Measurements from ENCODE around the gene OSTM1.
A peak's percentile ranks its signal among the peaks of the same experiment; 100 is the strongest.

The OSTM1 gene, protein sequence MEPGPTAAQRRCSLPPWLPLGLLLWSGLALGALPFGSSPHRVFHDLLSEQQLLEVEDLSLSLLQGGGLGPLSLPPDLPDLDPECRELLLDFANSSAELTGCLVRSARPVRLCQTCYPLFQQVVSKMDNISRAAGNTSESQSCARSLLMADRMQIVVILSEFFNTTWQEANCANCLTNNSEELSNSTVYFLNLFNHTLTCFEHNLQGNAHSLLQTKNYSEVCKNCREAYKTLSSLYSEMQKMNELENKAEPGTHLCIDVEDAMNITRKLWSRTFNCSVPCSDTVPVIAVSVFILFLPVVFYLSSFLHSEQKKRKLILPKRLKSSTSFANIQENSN

DNA sequence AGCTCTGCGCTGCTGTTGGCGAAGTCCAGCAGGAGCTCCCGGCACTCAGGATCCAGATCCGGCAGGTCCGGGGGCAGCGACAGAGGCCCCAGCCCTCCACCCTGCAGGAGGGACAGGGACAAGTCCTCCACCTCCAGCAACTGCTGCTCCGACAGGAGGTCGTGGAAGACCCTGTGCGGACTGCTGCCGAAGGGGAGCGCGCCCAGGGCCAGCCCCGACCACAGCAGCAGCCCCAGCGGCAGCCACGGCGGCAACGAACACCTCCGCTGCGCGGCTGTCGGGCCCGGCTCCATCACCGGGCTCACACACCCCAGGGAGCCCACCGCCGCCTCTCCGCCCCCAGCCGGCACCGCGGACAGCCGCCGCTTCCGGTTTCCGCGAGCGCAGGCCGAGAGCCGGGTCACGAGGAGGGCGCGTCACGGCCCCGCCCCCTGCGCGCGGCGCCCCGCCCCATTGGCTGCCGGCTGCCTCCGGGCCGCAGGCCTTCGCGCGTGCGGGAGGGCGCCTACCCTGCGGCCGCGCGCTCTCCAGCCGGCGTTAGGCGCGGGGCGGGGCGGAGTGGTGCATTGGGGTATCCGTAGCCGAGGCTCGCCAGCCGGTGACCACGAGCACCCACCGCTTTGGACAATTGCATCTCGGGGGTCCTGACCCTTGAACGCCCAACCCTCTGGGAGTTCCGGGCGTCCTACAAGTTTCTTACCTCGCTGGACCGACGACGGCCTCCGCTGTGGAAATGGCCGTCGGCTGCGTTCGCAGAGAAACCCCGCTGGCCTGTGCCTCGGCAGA, at the start of gene OSTM1:
OSTM1 (minus strand) TSS at position 383 of the 786 bp plus-strand sequence; CDS start at position 293, 90 bp downstream.
- peak; percentile 93 for DNase-seq

DNA sequence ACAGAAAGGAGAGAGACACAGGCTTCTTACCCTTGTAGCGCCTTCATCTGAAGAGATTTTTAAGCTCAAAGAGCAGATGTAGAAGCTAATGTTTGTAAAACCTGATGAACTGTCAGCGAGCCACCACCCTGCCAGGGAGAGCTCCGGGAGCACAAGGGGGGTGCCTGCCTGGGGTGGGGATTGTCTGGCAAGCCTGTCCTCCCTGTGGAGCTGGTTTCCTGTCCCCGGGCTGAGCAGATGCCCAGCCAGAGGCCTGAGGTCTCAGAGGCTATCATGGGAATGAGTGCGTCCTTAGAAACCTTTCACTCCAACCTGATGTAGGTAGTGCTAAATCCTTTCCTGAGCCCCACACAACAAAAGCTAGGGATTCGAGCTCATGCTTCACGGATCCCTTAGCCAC, 49.4 kb upstream of the OSTM1 start:
- DNase-seq = no peak

DNA sequence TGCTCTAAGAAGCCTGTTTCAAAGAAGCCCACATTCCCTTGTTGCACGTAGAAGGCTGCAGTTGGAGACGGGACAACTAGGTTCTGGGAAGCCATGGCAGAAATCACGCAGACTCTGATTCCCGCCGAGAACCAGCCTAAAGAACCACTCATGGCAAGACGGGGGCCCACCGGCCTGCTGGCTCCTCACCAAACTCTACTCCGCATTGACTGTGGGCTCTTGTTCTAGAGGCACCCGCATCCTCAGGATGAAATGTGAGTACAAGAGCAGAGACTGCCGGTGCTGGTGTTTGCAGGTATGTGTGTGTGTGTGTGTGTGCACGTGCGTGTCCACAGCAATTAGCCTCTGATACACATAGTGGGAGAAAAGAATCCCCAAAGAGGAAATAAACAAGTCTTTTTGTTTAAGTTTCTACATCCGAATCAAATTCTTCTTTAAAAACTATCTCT, 49.0 kb upstream of the OSTM1 start:
- no peak for DNase-seq

DNA sequence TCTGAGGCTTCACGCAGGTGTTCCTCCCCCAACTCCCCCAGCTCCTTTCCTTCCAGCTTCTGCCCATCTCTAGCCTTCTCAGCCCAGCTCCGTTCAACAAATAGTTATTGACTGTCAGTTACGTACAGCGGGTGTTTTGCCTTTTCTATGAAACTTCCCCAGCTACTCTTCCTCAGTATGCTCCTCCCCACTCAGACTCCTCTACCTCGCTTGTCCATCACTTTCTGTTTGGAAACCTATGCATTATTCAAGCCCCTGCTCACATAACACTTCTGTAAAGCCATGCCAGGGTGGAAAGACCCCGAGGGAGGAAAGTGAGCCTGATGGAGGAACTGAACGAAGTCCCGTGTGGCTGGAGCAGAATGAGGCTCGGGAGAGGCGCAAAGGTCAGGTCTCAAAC, 47.1 kb upstream of the OSTM1 start:
- DNase-seq = no peak

DNA sequence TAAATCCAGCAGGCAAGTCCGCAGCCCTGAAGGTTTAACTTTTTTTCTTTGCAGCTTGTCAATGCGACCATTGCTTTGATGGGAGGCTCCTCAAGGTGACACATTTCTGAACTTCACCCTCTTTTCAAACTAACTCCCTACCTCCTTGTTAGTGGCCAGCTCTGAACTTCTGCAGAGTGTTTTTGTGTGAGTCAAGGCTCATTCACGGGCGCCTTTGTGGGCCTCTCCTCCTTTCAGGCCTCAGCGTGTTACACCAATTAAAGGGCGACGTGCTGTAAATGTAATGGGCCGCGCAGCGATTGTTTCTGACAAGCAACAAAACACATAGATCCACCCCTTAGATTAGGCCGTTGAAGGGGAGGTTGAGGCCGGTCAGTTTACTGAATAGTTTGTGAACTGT, 45.8 kb upstream of the OSTM1 start:
- DNase-seq = no peak

DNA sequence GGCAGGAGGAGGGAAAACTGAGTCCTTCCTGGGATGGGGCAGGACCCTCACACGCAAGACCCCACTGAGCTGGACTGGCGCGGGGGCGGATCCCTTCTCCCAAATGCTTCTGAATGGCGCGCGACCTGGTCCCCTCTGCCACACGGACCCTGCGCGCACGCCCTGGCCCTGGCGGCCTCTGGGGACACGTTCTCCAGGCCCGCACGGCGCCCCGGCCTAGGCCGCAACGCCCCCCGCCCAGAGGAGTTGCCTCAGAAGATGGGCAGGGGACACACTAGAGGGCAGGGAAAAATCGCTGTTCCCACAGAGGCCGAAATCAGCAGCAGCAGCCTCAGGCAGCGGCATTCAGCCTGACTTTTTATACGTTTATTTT, 45.2 kb upstream of the OSTM1 start:
- no peak for DNase-seq

DNA sequence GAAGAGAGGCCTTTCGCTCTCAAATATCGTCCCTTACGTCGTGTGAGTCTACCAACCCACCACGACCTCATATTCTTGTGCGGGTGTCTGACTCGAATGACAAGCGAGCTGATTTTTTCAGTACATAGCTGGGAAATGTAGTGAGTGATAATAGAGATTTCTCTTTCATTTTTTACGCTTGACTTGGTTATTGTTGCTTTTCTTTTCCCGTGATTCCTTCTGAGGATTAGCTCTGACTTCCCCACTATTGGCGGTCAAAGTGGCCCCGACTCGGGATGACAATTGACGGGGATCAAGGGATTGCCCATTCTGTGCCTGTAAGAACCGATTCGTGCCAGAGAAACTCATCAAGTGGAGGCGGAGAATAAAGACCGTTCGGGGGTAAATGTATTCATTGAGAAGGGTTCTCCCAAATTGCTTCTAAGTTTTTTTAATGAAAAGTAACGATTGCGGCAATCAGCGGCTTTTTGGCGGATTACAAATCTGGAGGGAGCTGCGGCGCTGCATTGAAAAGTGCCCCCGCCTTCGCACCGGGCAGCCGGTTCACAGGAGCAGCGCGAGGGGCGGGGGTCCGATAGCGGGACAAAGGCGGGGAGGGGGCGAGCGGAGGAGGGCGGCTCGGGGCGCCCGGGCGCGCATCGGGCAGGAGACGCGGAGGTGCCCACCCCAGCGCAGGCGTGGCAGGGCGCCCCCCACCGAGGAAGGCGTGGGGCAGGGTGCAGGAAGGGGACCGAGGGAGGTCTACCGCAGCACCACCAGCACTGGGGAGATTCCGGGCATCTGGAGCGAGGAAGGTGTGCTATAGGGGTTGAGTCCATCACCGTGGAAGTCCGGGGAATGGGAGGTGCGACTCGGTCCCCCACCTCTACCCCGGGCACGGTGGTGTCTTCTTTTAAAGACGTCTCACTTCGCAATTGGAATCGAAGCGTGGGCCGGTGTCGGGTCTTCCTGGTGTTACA, 44.5 kb upstream of the OSTM1 start:
- DNase-seq = no peak

DNA sequence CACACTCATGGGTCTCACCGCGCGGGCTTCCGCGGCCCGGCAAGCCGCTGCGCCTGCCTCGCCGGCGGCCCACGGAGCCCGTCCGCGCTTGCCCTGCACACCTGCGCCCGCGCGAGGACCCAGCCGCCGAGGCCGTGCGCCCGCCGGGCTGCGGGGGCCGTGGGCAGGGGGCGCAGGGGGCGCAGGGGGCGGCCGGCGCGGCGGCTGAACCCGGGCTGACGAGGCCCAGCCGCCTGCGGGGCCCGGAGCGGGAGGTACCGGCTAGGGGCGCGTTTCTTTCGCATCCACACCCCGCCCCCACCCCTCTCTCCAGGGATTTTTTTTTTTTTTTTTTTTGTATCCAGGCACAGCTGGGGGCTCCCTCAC, 43.8 kb upstream of the OSTM1 start:
- no peak for DNase-seq

DNA sequence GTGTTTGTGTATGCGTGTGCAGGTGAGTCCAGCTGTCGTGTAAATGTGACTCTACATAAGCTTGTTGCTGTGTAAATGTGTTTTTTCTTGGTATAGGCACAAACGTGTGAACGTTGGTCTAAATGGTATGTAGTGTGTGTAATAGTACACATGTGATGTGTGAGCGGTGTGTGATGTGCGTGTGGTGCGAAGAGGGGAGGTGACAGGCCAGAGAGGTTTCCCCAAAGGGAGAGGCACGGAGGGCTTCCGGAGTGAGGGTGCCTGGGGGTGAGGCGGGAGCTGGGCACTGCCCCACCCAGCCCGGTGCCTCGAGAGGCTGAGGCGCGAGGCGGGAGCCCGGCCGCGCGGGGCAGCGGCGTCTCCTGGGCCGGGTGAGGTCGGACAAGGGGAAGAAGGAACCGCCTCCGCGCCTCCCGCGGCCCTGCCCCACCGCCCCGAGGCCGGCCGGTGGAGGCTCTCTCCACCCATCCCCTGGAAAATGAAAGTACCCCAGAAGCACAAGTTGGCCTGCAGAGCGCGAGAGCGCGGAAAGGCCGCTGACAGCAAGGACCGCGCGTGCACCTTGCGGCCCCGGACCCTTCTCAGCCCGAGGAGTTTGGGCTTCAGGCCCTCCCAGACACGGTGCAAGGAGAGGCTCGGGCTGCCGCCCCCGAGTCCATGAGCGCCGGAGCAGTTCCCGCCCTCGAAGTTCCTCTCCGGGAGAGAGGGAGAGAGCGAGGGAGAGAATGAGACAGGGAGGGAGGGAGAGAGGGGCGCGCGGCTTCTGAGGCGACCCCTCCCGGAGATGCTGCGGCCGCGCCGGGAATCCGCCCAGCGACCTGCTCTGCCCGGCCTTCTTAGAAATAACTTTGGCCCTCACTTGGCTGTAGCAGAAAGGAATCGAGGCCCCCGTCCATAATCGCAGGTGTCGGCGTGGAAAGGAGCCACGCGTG, 43.2 kb upstream of the OSTM1 start:
- peak in 1 of 2 donors; percentile 40 for DNase-seq

DNA sequence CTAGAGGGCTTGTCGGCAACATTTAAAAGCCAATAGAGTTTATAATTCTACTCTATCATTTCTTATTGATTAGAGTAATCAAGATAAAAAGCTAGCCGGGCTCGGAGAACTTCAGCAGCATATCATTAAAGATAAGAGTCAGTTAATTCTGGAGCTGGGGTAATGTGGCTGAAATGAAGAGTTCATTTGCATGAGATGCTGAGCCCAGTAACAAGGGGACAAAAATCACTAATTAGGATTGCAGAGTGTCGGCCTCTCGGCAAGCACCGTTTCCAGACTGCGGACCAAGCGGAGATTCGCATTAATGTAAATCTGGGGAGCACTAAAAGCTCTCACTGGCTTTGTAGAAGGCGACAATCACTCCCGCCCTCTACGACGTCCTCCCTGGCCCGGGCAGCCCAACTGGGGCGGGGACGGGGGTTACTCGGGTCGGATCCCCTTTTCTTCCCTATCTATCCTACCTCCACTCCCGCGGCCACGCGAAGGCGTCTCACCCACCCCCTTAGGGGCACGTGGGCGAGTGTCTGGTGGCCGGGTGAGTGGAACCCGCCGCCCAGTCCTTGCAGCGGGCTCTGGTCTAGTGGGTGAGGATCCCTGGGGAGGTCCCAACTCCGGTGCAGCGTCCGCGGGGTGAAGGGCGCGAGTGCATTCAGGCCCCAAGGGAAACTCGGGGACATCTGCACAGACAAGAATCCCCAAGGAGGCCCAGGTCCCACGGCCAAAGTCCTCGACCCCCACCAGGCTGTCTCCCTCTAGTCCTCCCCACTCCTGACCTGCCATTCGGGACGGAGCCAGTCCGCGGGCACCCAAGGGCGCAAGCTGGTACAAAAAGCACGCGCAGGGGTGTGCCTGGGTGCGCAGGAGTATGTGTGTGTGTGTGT, 42.2 kb upstream of the OSTM1 start:
- no peak for DNase-seq

DNA sequence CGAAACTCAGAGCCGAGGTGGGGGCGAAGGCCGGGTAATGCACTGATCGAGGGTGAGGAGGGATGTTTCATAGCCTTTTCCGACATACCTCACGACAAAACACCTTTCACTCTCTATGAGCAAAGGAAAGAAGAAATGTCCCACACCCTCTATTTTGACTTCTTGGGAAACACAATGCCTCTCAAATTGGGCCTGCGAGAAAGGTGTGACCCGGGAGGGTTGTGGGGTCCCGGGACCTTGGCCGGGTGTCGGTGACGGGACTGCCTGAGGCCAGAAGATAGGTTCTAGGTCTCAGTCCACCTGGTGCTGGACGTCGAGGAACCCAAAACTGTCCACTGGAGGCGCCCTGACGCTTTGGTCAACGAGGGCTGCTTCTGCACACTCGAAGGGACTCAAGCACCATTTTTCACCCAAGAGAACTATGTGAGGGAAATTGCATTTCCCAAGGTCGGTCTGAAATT, 41.1 kb upstream of the OSTM1 start:
- no peak for DNase-seq

DNA sequence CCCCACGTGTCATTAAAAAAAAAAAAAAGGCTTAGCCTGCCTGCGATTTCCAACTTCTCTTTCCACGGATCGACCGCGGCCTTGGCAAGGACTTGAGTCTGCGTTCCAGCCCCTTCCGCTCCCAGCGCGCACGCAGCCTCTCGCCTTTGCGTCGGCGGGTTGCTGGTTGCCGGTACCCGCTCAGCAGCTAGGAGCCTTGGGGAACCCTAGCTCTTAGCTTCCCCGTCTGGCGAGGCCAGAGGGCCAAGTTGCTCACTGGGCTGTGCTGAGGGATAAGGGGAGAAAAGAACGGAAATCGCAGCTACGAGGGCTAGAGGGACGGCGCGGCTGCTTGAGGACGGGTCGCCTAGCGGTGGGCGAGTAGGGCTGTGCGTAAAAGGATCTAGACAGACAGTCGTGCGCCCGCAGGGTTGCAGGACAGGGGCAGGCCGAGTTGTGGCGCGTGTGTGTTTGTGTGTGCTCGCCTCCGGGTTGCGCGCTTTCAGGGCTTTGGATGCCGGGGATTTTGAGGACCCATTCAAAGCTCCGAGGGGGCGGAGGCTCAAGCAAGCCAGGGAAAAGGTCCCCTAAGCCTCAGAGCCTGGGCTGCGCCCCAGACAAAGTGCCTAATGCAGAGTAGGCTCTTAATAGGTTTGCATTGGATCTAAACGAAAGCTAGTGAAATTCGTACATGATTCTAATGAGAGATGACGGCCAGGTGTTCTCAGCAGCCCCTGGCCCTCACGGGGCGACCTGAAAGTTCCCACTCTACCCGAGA, 40.5 kb upstream of the OSTM1 start:
- peak in 1 of 2 donors; percentile 34 for DNase-seq

DNA sequence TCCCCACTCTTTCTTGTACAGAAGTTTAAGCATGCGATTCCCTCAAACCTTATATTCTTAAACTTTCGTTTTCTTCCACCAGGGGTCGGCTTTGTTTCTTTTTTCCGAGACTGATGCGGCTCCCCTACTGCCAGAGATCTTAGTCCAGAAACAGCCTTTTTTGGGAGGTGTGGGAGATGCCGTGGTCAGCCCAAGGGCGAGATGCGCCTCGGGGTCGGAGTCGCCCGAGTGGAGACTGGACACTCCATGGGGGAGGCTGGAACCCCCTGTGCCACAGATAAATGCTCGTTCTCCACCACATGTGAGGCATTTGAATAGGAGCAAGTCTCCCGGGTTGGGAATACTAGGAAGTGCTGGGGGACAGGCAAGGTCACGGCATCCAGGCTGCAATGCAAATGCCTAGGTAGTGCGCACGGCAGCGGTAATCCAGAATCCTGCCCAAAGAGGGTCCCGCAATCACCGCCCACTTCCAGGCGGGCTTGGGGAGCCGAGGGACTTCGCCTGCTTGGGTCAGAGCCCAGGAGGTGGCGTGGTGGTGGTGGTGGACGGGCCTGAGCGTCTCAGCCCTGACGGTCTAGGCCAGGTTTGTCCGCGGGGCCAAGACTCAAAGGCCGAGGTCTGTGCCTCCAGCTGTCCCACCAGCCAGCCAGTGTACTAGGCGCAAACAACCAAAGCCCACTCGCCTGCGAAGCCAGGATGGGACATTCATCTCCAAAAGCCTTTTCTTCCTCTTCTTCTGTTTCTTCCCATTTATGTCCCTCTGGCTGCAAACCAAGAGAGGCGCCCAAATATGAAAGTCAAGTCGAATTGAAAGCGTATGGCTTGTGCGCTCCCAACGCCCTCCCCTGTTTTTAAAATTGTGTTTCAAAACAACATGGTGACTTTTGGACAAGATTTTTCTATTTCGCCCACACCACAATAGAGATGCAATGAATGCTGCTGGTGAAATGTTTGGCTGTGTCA, 39.3 kb upstream of the OSTM1 start:
- peak in 1 of 2 donors; percentile 46 for DNase-seq

DNA sequence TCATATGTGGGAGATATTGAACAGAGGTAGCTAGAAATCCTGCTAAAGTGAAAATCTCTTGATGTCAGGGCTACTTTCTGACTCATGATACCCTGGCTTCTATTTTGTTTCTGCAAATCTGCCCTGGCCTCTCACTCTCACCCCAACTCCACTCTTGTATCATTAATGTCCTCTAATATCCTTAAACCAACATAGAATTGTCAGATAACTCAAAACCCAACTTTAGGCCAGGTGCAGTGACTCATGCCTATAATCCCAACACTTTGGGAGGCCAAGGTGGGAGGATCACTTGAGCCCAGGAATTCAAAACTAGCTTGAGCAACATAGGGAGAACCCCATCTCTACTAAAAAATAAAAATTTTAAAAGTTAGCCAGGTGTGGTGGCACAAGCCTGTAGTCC, 33.8 kb upstream of the OSTM1 start:
- DNase-seq = no peak

DNA sequence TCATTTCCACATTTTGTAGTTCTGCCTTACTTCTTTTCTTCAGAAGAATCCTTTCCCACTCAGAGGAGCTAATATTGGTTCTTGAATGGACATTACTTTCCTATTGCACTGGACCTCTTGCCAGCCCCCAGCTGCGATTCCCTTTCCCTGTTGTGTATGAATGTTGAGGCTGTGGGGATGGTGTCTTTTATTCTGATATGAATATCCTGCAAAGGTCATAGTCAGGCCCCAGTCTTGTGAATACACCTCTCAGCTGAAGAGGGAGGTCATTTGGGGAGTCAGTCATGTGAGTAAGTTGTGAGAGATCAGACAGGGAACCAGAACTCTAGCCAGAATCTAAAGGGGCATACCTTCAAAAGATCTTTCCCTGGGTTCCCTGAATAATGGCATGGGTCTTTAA, 32.6 kb upstream of the OSTM1 start:
- DNase-seq = no peak

DNA sequence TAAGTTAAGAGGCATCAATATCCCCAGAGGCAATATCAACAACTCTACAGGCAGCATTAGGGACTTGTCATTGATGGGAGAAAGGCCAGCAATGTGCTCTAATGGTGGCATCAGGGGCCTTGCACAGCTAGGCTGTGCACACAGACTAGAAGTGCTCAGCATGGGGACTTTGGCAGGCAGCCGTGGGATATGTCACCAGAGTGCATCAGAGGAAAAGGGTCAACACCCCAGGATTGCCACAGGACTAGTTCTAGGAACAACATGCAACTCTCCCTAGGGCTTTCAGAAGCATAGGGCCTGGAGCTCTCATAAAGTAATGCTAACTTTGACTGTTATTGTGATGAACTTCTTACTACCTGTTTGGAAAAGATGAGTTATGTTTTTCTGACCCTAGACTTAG, 32.2 kb upstream of the OSTM1 start:
- DNase-seq = no peak

DNA sequence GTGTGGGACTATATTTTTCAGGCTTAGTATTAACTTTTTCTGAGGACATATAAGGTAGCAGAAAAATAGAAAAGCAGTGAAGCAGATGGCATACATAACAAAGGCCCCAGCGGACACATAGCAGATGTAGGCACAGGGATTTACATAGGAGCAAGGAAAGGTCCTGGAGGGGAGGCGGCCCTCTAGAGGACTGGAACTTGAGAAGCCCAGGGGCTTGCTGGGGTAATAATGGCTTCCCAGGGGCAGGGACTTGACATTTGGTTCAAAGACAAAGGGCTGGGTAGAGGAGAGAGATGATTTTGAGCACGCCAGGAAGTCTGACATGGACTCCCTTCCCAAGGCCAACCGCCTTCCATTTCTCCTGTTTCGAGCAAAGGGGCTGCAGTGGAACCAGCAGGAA, 31.7 kb upstream of the OSTM1 start:
- no peak for DNase-seq

DNA sequence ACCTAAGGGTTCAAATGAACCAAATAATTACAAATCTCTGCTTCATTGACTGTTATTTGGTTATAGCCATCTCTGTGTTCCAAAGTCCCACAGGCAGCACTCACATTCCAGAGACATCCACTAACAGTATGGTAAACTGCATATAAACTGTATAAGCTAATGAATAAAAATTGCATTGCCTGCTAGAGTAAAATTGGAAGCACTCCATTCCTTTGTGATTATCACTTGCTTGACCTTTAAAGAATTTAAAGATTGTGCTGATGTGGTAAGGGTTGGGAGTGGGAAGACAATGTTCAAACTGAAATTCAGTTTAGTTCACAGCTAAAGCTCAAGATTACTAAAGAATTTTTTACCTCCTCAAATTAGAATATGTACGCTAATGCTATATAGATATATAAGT, 31.0 kb upstream of the OSTM1 start:
- DNase-seq = no peak

DNA sequence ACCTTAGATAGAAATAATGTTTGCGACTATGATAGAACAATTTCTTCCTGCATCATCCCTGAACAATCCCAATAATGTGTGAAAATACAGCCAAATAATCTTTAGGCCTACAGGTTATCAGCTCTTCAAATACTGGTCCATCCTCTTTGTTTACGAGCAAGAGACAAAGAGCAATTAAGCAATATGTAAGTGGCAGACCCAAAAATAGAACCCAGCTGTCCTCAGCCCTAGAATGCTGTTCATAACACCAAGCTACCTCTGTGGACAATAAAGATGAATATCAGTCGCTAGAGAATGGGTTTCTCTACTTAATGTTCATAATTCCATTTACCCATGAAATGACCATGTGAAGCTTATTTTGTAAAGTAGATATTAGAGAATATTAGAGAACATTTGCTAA, 28.4 kb upstream of the OSTM1 start:
- no peak for DNase-seq

All from CD4-positive, alpha-beta T cell treated with Interleukin-4 for 1 hour (primary cell).